Measurements from ENCODE around the gene DCAF11.
"Not testable (repeated sequence)": the region's sequence is repeated elsewhere in the genome, so short reads cannot be mapped to it uniquely, and the experiment has no call there.

DCAF11 gene

GRCh38 chr14:24093901-24094840 is 20.4 kb upstream of the DCAF11 start, which contains the start of gene PCK2:
Gene PCK2, plus strand, starts transcription at chr14:24094311. Its CDS starts 95 bp downstream, at chr14:24094406.
- peak within 1 kb of the TSS; percentile 65 for H3K4me3 ChIP-seq (ENCODE audit: low read depth, low read length)
- DNase-seq (ENCODE audit: low read depth) = peak; percentile 57

DNA sequence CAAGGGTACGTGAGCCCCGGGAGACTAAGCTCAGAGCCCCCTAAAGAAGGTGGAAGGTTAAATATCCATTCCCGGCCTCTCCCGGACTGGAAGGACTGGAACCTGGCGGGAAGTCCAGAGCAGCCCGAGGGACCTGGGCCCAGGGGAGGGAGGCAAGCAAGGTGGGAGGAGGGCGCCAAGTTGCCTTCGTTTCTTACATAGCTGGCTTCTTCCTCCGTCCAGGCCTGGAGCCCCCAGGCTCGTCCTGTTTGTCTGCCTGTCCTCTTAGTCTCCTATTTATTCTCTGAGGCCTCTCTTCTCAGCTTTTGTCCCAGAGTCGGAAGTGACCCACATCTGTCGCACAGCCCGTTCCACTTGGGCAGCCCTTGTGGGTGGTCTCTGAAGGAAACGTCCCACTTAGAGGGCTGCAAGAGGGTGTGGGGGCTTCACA is 19.7 kb upstream of the DCAF11 start:
- DNase-seq (ENCODE audit: low read depth) = no peak
- peak overlapping the region; percentile 65 for H3K4me3 ChIP-seq (ENCODE audit: low read depth, low read length)

DNA sequence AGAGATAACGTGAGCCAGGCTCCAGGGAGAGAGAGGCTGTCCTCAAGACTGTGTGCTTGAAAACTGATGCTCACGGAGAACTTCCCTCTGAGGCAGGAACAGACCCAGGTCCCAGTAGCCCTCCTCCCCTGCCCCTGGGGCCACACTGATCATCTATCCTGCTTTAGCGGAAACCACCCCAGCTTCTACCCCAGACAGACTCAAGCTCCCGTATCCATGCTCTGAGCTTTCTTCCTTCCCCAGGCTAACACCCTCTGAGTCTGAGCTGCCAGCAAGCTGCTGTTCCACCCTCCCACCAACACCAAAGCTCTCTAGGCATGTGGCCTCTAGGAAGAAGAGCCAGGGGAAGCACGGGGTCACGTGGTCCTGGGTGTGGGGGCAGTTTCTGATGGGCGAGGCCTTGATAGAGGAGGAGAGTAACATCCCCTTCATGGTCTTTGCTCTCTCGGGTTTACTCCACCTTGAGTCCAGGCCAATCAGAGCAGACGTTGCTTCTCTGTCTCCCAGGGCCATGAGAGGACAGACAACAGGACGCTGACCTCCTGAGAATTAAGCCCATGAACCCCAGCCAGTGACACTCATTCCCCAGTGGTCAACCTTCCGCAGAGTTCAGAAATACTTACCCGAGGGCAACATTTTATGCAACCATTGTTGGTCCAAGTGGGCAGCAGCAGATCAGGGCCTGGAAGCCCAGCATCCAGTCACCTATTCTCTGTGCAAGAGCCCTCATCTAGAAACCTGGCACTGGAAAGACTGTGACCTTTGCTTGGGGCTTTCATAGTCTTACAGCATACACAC is 19.1 kb upstream of the DCAF11 start:
- DNase-seq (ENCODE audit: low read depth) = no peak
- H3K4me3 ChIP-seq (ENCODE audit: low read depth, low read length) = peak overlapping the region; percentile 65

GRCh38 chr14:24096545-24097181 is 17.9 kb upstream of the DCAF11 start:
- H3K4me3 ChIP-seq (ENCODE audit: low read depth, low read length) = no peak overlapping the region
- no peak for DNase-seq (ENCODE audit: low read depth)

GRCh38 chr14:24098229-24098926 is 16.2 kb upstream of the DCAF11 start:
- no peak overlapping the region for H3K4me3 ChIP-seq (ENCODE audit: low read depth, low read length)
- DNase-seq (ENCODE audit: low read depth) = no peak

GRCh38 chr14:24098927-24099813 is 15.4 kb upstream of the DCAF11 start:
- H3K4me3 ChIP-seq (ENCODE audit: low read depth, low read length) = no peak overlapping the region

GRCh38 chr14:24100197-24100981 is 14.2 kb upstream of the DCAF11 start:
- DNase-seq (ENCODE audit: low read depth) = no peak
- H3K4me3 ChIP-seq (ENCODE audit: low read depth, low read length) = no peak overlapping the region

More at GRCh38 chr14:24098927-24099813, 15.4 kb upstream of the DCAF11 start:
- DNase-seq (ENCODE audit: low read depth) = no peak

DNA sequence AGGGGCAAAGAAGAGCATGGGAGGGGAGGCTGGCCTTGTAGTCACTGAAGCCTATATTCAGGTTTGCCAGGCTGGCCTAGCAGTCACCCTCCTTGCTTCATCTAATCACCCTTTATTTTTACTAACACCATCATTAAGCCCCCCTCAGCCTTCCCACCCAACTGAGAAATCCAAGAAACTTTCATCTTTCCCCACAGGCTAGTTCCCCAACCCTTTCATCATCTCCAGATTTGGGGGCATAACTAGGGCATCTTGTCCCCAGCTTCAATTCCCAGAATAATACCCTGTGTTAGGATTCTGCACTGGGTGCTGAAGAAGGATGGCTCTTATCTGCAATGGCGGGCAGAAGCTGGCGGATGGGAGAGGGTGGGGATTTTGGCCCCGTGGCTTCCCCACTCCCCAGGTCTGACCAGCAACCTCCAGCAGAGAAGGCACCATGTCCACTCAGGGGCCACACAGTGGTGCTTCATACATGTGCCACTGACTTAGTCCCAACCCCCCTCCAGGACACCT is 13.5 kb upstream of the DCAF11 start:
- no peak for DNase-seq (ENCODE audit: low read depth)
- no peak overlapping the region for H3K4me3 ChIP-seq (ENCODE audit: low read depth, low read length)

DNA sequence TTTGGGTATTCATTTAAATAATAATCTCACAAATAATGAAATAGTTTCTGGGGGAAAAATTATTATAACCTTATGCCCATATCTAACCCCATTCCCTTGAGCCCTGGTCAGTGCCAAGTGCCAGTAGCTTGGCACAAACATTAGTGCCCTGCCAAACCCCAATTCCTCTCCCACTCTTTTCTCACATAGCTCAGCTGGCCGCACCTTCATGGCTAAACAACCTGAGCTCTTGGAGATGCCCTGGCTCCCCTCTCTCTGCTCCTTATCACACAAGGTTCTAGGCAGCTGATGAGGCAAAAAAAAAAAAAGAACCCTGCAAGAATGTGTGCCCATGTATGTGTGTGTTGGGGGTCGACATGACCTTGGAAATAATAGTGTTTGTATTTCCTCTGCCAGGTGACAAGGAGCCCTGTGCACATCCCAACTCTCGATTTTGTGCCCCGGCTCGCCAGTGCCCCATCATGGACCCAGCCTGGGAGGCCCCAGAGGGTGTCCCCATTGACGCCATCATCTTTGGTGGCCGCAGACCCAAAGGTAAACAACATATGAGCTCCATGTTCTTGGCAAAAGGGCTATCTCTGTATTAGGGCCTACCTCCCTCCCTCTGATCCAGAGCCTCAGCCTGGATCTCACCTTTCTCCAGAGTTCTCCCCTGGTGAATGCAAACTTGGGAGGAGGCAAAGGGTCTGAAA is 12.1 kb upstream of the DCAF11 start:
- DNase-seq (ENCODE audit: low read depth) = no peak
- H3K4me3 ChIP-seq (ENCODE audit: low read depth, low read length) = no peak overlapping the region

DNA sequence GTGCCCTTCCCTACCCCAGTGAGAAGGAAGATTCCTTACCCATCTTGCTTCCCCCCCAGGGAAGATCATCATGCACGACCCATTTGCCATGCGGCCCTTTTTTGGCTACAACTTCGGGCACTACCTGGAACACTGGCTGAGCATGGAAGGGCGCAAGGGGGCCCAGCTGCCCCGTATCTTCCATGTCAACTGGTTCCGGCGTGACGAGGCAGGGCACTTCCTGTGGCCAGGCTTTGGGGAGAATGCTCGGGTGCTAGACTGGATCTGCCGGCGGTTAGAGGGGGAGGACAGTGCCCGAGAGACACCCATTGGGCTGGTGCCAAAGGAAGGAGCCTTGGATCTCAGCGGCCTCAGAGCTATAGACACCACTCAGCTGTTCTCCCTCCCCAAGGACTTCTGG is 11.1 kb upstream of the DCAF11 start:
- H3K4me3 ChIP-seq (ENCODE audit: low read depth, low read length) = no peak overlapping the region
- DNase-seq (ENCODE audit: low read depth) = no peak

- not testable (repeated sequence) for H3K4me3 ChIP-seq (ENCODE audit: low read depth, low read length); DNase-seq (ENCODE audit: low read depth)
Observed at GRCh38 chr14:24105609-24106239, 8.9 kb upstream of the DCAF11 start.

GRCh38 chr14:24106672-24107271 is 7.8 kb upstream of the DCAF11 start:
- no peak for DNase-seq (ENCODE audit: low read depth)
- no peak overlapping the region for H3K4me3 ChIP-seq (ENCODE audit: low read depth, low read length)

- H3K4me3 ChIP-seq (ENCODE audit: low read depth, low read length) = no peak overlapping the region
- DNase-seq (ENCODE audit: low read depth) = no peak
Observed at GRCh38 chr14:24108336-24108874, 6.2 kb upstream of the DCAF11 start.

- H3K4me3 ChIP-seq (ENCODE audit: low read depth, low read length) = no peak overlapping the region
- DNase-seq (ENCODE audit: low read depth) = no peak
Observed at GRCh38 chr14:24110060-24110459, 4.5 kb upstream of the DCAF11 start.

DNA sequence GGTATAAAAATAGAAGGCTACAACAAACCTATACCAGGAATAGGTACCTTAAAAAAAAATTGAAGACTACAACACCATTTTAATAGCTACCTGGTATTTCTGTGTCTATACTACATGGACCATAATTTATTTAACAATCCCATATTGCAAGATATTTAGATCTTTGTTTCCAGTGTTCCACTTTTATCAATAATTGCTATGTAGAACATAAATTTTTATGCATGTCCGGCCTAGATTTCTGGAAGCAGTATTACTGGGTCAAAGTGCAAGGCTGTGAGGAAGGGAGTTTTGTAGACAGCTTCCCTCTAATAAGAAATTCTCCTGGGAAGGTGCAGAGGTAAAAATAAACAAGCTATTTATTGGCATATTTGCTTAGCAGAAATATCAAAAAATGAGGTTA is 4.1 kb upstream of the DCAF11 start:
- no peak for DNase-seq (ENCODE audit: low read depth)
- H3K4me3 ChIP-seq (ENCODE audit: low read depth, low read length) = no peak overlapping the region

DNA sequence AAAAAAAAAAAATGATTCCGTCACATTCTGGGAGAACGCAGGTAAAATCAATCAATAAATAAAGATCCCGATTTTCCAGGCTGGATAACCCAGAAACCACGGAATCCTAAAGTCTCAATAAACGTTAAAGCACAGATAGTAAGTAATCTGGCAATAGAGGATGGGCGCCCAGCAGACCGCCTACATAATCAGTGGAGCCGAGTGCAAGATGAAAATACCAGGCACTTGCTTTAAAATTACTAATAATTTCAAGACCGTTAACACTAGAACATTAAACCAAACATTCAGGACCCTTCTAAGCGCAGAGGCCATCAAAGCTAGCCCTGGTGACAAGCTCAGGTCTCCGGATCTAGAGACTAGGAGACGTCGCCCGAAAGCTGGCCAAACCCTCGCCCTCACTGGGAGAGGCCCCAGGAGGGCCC is 1.2 kb upstream of the DCAF11 start:
- peak overlapping the region; percentile 82 for H3K4me3 ChIP-seq (ENCODE audit: low read depth, low read length)
- DNase-seq (ENCODE audit: low read depth) = no peak

Measured in skeletal muscle cell (primary cell).